HG02884 (cell line): ENCODE measurements around the gene SCAF4.
"Not testable (repeated sequence)": the region's sequence is repeated elsewhere in the genome, so short reads cannot be mapped to it uniquely, and the experiment has no call there.

Source experiments
- ATAC-seq: cut with Tn5 transposase; IDR thresholded peaks from one replicate; pipeline ENCODE4 v1.9.1; 2021; ENCODE audit warnings: mild to moderate bottlenecking, moderate library complexity; ENCODE audit not compliant: unreplicated experiment

Gene SCAF4

DNA sequence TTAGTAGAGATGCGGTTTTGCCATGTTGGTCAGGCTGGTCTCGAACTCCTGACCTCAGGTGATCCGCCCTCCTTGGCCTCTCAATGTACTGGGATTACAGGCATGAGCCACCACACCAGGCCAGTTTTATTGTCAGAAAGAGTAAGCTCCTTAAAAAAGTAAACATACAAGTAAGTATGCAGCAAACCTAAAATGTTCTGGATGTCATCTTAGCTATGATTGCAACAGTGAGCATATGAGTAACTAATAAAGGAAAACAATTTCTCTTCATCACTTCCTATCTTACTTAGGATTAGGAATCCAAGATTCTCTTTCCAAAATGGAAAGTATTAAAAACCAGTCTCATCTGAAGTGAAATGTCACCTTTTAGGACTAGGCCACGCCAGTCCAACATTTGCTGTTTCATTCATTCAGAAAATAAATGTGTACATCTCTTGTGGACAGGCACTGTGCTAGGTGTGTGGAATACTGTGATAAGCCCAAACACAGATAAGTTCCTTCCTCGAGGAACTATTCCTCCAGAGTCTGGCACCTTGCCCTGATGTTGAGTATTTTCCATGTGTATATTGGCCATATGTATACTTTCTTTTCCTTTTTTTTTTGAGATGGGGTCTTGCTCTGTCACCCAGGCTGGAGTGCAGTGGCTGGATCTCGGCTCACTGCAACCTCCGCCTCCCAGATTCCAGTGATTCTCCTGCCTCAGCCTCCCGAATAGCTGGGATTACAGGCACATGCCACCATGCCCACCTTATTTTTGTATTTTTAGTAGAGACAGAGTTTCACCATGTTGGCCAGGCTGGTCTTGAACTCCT is 5.9 kb upstream of the SCAF4 start:
- not testable (repeated sequence) for ATAC-seq

DNA sequence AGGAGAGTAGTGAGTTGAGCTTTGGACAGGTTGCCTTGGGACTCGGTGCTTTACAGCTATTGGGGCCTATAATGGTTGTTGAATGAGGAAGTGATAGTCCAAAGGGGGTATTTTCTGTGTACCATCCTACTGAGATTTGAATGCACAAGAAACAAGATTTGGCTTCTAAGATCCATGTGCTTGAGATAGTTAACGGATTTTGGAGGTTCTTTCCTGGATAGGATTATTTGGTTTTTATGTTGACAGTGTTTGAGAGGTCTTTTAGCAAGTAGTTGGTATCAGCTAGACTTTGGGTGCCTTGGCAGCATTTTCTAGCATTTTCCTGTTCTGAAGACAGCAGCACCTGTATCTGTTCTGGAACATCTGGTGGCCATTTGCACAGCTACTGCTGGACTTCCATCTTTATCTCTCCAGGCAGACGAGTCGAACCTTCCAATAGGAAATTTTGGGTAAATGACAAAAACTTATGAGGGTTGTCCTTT is 3.6 kb upstream of the SCAF4 start:
- no peak for ATAC-seq

DNA sequence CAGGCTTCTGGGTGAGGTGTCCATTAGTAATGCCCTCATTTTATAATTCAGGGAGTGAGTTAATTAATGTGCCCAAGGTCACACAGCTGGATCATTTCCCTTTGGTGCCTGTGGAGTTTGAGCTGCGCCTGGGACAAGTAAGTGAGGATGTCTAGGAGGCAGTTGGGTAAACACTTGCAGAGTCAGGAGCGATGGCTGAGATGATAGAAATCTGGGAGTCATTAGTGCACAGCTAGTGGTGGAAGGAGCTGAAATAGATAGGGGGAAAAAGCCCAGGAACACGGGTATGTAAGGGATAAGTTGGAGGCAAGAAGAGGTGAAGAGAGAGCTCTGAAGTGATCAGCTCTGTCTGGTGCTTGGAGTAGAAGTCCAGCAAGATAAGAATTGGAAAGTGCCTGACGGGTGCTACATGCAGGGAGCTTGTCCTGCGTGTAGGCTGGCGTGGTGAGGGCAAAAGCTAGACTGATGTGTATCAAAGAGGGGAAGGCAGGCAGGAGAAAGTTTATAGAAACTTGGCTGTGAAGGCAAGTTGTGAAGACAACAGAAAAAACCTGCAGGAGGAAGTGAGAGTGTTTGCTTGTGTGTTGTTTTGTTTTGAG is 1.7 kb upstream of the SCAF4 start:
- ATAC-seq, result no peak

DNA sequence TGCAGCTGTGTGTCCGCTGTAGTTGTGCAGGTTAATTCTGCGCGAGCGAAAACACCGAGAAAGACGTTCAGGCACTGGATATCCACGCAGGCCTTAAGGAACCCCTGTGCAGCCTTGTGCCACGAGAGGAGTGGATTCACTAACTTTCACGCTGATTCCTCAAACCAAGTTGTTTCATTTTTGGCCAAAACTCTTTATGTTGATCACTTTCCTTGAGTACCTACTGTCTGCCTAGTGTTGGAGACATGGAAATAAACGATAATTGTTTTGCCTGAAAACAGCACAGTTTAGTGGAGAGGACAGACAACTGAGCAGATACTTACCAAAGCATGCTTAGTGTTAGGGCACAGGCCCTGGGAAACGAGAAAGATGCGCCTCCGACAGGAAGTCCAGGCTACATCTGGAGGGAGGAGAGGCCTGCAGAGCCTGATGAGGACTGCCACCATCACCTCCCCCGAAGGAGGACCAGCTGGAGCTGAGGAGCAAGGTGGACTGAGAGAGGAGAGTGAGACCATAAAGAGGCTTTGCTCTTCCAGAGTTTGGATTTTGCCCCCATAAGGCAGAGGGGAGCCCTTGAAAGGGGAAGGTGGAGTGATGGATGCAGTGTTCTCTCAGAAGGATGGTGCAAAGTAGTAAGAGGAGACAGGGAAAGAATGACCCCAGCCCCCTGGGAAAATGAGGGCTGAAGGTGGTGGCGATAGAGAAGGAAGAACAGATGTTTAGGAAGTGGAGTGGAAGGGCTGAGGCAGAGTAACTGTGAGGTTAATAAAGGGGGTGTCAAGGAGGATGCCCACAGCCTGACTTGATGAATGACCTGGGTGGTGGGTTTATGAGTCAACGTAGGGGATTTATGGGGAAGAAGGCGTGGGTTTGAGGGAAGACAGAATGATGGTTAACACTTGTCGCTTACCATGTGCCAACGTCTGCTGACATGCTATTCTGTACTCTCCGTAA is 956 bp upstream of the SCAF4 start:
- no peak for ATAC-seq

DNA sequence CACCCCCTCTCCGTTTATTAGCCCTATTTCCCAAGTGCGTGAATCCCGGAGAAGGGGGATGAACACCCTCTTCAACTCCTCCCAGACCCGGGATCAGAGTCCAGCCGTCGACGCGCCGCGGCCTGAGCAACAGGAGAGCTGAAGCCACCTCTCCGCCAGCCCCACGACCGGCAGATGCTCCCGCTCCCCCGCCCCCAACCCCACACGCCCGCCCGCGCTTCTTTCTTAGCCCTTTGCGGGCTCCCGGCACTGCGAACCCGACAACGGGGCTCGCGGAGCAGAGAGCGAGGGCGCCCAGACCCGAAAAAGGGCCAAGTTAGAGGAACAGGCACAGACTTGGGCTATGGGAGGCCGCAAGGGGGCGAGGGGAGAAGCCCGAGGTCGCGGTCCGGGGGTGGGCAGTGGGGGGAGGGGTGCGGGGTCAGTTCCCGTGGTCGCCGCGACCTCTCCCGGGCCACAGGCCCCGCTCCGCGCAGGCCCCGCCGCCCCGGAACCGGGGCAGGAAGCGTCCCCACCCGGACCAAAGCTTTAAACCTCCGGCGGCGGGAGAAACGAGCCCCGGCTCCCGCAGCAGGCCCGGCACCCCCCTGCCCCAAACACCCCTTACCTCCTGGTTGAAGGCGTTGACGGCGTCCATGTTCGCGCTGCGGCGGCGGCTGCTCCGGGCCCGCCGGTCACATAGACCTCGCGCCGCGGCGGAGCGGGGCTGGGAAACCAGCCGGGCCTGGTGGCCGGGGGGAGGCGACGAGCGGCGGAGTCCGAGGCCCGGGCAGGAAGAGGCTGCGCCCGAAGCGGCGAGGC is 662 bp downstream of the SCAF4 start:
- peak; percentile 20 for ATAC-seq

DNA sequence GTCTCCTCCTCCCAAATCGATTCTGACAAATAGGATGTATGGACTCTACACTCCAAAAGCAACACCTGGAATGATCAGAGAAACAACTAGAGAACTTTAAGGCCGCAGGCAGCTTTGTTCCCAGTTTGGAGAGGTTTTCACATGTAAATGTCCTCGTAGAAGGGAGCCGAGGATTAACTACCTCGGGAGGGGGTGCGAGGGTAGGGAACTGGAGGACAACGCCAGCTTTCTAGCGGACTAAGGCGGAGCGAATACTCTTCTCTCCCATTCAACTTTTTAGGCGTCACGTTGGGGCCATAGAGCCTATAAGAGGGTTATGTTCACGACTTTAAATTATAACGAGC is 1.2 kb downstream of the SCAF4 start:
- ATAC-seq, result no peak

DNA sequence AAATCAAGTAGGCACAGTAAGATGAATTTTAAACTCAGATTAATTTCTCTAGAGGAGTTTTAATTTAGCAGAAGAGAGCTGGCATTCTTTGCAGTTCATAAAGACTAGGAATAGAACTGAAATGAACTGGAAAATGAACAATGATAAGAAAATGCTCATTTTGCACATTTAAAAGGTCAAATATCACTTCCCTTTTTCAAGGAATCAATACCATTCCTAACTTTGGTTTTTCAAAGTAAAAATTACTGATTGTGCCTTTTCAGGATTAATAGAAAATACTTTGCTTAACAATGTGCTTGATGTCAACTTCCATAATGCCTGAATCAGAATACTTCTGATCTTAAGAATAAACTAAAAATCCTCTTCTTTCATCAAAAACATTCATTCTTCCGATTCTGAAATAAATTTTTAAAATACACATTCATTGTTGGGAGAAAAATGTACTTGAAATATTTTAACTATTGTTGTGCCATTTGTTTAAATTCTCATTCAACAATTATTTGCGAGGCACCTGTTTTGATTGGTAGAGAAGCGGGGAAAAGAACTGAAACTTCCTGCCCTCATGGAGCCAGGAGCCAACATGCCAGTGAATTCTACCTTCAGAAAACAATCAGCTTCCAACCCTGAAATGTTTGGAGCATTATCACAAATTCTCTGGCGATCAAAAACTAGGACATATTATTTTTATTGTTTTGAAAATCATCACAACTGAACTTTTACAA is 2.1 kb downstream of the SCAF4 start:
- no peak for ATAC-seq

DNA sequence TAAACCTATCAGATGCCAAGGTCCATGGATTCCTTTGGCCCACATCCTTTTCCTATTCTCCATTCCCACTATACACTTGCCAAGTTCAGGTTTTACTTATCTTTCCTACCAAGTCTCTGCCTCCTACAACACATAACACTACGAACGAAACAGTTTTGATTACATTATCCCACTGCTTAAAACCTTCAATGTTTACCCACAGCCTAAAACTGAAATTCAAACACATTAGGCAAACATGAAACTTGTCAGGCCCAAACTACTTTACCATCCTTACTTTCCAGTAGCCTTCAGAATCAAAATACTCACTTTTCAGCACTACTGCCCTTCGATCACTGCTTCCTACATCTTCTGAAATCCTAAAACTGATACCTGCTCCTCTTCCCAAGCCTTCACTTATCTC is 3.0 kb downstream of the SCAF4 start:
- ATAC-seq, result no peak

DNA sequence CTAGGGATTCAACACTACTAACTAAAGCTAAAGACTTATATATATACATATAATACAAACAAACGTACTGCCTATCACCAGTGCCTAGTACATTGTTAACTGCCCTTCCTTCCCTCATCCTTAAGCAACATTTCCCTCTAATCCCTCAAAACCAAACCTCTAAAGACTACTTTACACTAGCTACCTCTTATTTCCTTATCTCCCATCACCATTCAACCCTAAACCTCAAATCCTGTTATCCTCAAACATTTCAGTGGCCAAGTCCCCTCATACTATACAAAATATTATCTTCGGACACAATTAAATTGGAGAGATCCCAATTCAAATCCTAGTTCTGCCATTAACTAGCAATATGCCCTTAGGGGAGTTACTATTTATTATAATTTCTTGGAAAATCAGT is 3.7 kb downstream of the SCAF4 start:
- ATAC-seq, result no peak

DNA sequence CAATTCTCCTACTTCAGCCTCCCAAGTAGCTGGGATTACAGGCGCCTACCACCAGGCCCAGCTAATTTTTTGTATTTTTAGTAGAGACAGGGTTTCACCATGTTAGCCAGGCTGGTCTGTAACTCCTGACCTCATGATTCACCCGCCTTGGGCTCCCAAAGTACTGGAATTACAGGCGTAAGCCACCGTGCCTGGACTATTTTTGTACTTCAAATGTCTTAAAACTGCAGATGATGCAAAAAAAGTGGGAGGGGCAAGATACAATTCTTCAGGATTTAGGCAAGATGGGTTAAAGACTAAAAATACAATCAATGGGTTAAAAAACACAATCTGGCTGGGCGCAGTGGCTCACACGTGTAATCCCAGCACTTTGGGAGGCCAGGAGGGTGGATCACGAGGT is 4.7 kb downstream of the SCAF4 start:
- ATAC-seq, result no peak

DNA sequence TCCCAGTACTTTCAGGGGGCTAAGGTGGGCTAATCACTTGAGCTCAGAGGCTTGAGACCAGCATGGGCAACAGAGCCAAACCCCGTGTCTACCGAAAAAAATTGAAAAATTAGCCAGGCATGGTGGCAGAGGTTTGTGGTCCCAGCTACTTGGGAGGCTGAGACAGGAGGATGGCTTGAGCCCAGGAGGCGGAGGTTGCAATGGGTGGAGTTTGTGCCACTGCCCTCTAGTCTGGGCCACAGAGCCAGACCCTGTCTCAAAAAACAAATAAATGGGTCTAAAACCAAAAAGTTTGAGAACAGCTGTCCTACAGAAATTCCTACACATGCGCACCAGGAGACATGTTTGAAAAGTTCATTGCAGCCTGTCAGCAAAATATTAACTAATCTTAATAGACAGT is 5.5 kb downstream of the SCAF4 start:
- no peak for ATAC-seq

DNA sequence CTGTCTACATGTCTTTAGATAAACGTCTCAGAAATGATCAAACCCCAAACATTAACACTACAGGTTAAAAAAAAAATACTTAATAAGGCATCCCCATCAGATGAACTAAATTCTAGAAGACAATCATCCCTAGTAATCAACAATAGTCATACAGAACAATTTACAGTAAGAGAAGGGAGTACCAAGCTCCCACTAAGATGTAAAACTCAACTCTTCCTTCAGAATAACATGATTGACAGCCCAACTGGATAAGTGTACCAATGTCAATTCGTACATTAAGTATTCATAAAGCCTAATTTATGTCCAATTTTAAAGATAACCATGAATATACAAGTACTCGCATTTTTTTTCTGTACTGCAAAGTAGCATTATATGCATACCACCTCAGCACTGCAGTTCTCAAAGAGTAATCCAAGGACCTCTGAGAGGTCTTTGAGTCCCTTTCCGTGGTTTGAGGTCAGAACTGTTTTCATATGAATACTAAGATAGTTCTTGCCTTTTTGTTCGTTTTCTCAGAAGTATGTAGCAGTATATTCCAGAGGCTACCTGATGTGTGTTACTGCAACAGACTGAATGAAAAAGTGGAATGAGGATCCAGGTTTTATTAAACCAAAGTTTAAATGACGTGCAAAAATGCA is 6.6 kb downstream of the SCAF4 start:
- ATAC-seq, result no peak

DNA sequence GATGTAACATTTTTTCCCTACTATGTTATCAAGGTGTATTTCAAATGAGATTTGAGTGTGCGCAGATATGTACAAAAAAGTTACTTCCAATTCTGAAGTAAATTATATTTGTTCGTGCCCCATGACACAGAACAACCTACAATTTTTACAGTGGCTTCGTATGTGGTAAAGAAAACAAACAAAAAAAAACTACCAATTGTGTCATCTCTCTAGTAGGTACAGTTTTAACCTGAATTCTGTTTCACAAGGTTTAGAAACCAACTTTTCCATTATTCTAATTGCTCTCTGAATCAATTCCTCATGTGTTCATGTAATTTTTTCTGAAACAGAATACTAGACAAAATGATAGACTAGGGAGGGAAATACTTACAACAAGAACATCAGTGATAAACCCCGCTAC is 7.4 kb downstream of the SCAF4 start:
- no peak for ATAC-seq

DNA sequence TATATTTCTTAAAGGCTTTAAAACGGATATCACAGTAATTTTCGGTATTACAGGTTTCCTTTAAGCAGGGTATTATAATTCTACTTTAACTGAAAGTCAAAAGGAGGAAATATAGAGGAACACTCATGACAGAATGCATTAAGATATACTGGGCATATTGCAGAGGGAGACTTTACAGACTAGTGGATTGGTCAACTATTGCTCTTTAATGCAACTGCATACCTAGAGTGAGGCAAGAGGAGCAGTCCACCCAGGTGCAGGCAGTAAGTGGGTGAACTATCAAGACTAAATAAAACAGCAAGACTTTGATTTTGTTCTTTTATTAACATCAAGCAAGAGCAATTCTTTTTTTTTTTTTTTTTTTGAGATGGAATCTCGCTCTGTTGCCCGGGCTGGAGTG is 10.5 kb downstream of the SCAF4 start:
- ATAC-seq, result no peak

DNA sequence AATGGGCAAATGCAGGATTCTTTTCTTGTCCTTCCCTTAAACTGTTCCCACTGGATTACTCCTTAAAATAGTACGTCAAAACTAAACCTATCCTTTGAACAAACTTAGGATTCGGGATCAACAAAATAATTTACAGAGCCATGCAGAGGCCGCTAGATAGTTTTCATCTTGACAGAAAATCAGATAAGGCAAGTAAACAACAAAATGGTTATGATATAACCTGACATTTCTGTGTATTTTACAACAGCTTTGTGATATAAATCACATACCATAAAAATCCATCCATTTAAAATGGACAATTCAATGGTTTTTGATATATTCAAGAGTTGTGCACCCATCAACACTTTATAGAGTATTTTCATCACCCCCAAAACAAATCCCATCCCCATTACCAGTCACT is 11.2 kb downstream of the SCAF4 start:
- no peak for ATAC-seq

DNA sequence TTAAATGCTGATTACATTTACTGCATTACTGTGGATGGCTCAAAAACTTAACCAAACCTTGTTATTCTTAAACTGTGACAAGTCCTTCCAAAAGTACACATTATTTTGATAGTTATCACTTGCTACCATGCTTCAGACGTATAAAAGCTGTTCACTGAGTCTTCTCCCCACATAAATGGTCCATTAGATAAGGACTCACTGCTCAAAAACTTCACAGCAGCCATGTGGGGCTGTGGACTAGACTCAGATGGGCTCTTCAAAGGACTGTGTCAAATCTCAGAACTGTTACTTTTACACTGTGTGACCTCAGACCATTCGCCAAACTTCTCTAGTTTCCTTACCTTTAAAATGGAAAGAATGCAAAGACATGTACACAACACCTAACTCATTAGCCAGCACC is 11.6 kb downstream of the SCAF4 start:
- no peak for ATAC-seq

DNA sequence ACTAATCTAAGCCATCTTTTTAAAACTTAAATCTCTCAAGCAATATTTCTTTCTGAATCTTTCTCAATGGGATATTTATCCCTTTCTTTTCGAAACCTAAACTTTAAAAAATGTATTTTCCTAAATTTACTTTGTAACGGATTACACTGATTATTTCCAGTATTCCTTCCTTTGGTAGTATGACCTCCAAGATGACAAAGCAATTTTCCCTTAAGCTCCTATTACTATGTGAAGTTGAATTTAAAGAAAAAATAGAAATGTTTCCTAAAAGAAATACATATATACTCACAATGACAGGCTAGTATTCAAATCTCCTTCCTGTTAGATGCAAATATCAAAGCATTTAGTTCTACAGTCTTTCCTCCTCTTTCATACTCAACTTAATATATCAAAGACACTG is 15.8 kb downstream of the SCAF4 start:
- no peak for ATAC-seq

DNA sequence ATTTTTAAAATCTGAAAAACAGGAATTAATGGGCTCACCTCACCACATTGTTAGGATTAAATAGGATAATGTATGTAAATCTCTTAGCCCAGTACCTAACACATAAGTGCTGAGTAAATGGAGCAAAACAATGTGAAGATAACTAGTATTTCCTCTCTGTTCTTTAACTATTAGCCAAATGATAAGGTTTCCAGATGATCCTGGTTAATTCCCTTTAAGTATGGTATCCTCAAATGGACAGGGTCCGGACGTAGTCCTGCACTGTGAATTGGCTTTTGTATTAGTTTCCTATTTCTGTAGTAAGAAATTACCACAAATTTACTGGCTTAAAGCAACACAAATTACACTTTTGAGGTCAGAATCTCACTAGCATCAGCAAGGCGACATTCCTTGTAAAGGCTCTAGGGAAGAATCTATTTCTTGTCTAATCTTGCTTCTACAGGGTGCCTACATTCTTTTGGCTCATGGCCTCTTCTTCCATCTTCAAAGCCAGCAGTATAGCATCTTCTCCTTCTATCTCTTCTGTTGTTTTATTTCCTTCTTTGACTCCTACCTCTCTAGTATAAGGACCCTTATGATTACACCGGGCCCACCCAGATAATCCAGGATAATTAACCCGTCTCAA is 17.1 kb downstream of the SCAF4 start:
- no peak for ATAC-seq
